Measurements from ENCODE around the gene PEAK1. TPM values are rescaled to one million over a fixed set of nuclear protein-coding genes. Genes with fewer than 3 reads are reported as not detected.

The PEAK1 gene
- total and polyA plus RNA-seq, 2 experiments from 2014 or later: 7.8 to 34.1 TPM

GRCh38 chr15:77226652-77227051 is 193.3 kb downstream of the PEAK1 start:
- Mint-ChIP-seq H3K4me3 (no peak overlapping the region), H3K27me3 (ENCODE audit: insufficient read depth, low read depth, poor library complexity) (no peaks in the 10 kb centered on the region), H3K9me3 (no peaks in the 10 kb centered on the region), H3K27ac (no peak overlapping the region), H3K36me3 (ENCODE audit: low read depth) (no peaks in the 10 kb centered on the region), H3K4me1 (peaks cover 33% of the 10 kb centered on the region)
- no peaks in the 10 kb centered on the region for H4K20me1 ChIP-seq (replicated peaks; ENCODE audit: insufficient read depth)
- DNase-seq (ENCODE audit: low spot score) (no peak), ATAC-seq (no peak)
- H3K27me3 ChIP-seq (ENCODE audit: insufficient read depth): no peaks in the 10 kb centered on the region
- H3K9me2 ChIP-seq (ENCODE audit: insufficient read depth): no peaks in the 10 kb centered on the region
- H2AFZ ChIP-seq: no peak overlapping the region
- no peaks in the 10 kb centered on the region for H3K36me3 ChIP-seq (ENCODE audit: insufficient read depth)
- H3K4me2 ChIP-seq: no peak overlapping the region
- no peak overlapping the region for H3K27ac ChIP-seq (ENCODE audit: low read depth)
- TF ChIP-seq, protein P1, sequence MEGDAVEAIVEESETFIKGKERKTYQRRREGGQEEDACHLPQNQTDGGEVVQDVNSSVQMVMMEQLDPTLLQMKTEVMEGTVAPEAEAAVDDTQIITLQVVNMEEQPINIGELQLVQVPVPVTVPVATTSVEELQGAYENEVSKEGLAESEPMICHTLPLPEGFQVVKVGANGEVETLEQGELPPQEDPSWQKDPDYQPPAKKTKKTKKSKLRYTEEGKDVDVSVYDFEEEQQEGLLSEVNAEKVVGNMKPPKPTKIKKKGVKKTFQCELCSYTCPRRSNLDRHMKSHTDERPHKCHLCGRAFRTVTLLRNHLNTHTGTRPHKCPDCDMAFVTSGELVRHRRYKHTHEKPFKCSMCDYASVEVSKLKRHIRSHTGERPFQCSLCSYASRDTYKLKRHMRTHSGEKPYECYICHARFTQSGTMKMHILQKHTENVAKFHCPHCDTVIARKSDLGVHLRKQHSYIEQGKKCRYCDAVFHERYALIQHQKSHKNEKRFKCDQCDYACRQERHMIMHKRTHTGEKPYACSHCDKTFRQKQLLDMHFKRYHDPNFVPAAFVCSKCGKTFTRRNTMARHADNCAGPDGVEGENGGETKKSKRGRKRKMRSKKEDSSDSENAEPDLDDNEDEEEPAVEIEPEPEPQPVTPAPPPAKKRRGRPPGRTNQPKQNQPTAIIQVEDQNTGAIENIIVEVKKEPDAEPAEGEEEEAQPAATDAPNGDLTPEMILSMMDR (conservative IDR thresholded peaks at IDR 0.05; ENCODE audit: low read depth in 2 of 2): no peak
- TF ChIP-seq ZNF114 (CRISPR knock-in tag; IDR thresholded peaks at IDR 0.05) (no peak), POLR2AphosphoS5 (IDR thresholded peaks at IDR 0.05; ENCODE audit: low read depth) (no peak), EZH2phosphoT487 (IDR thresholded peaks at IDR 0.05; ENCODE audit: unreplicated experiment) (no peak), NANOG (IDR thresholded peaks at IDR 0.05; ENCODE audit: borderline replicate concordance) (no peak), STAT1 (IDR thresholded peaks at IDR 0.05; ENCODE audit: unreplicated experiment) (no peak), REST (IDR thresholded peaks at IDR 0.05; ENCODE audit: unreplicated experiment) (no peak), CREB1 (CRISPR knock-in tag; IDR thresholded peaks at IDR 0.05; ENCODE audit: low read depth) (no peak), ETS1 (IDR thresholded peaks at IDR 0.05) (no peak), EZH2 (IDR thresholded peaks at IDR 0.05; ENCODE audit: low read depth, unreplicated experiment) (no peak)
- H3K4me3 ChIP-seq: no peak overlapping the region
- H3F3A ChIP-seq (replicated peaks; ENCODE audit: low read depth): no peaks in the 10 kb centered on the region
- no peaks in the 10 kb centered on the region for H3K79me2 ChIP-seq (replicated peaks; ENCODE audit: insufficient read depth)
- H3K4me1 ChIP-seq (ENCODE audit: insufficient read depth): peaks cover 13% of the 10 kb centered on the region; the same call in 1 of the 2 replicates

DNA sequence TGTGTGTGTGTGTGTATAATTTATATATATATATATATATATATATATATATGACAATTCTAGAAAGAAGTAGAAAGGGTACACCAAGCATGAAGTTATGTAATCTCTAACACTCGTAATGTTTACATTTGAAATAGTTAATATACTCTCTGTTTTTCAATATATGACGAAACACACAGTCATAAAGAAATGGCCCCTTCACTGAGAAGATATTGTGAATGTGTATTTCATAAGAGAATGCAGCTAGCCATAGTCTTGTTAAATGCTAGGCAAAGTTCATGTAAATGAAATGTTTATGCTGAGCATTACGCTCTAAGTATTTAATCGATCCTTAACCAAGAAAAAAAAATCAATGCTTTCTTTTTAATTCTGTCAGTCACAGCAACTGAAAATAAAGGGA is 194.3 kb downstream of the PEAK1 start:
- H3K9me3 Mint-ChIP-seq: no peaks in the 10 kb centered on the region
- no peak for ATAC-seq
- H3K9me2 ChIP-seq (ENCODE audit: insufficient read depth): no peaks in the 10 kb centered on the region
- no peaks in the 10 kb centered on the region for H3K36me3 ChIP-seq (ENCODE audit: insufficient read depth)
- peaks cover 33% of the 10 kb centered on the region for H3K4me1 Mint-ChIP-seq
- DNase-seq (ENCODE audit: low spot score): no peak
- no peaks in the 10 kb centered on the region for H4K20me1 ChIP-seq (replicated peaks; ENCODE audit: insufficient read depth)
- H3F3A ChIP-seq (replicated peaks; ENCODE audit: low read depth): no peaks in the 10 kb centered on the region
- H3K4me2 ChIP-seq: no peak overlapping the region
- H3K27ac ChIP-seq (ENCODE audit: low read depth): no peak overlapping the region
- no peaks in the 10 kb centered on the region for H3K27me3 Mint-ChIP-seq (ENCODE audit: insufficient read depth, low read depth, poor library complexity)
- no peak overlapping the region for H3K4me3 Mint-ChIP-seq
- H3K27ac Mint-ChIP-seq: no peak overlapping the region
- peaks cover 13% of the 10 kb centered on the region; the same call in 1 of the 2 replicates for H3K4me1 ChIP-seq (ENCODE audit: insufficient read depth)
- H3K4me3 ChIP-seq: no peak overlapping the region
- no peak overlapping the region for H2AFZ ChIP-seq
- no peaks in the 10 kb centered on the region for H3K79me2 ChIP-seq (replicated peaks; ENCODE audit: insufficient read depth)
- H3K27me3 ChIP-seq (ENCODE audit: insufficient read depth): no peaks in the 10 kb centered on the region
- no peaks in the 10 kb centered on the region for H3K36me3 Mint-ChIP-seq (ENCODE audit: low read depth)
- no peak for TF ChIP-seq ZNF331 (CRISPR knock-in tag; IDR thresholded peaks at IDR 0.05; ENCODE audit: low read depth)
- TF ChIP-seq CREB1 (CRISPR knock-in tag; IDR thresholded peaks at IDR 0.05; ENCODE audit: low read depth): no peak
- TF ChIP-seq EZH2 (IDR thresholded peaks at IDR 0.05; ENCODE audit: low read depth, unreplicated experiment): no peak
- no peak for TF ChIP-seq ETS1 (IDR thresholded peaks at IDR 0.05)
- no peak for TF ChIP-seq POLR2AphosphoS5 (IDR thresholded peaks at IDR 0.05; ENCODE audit: low read depth)
- no peak for TF ChIP-seq JUNB (IDR thresholded peaks at IDR 0.05; ENCODE audit: unreplicated experiment)
- no peak for TF ChIP-seq NANOG (IDR thresholded peaks at IDR 0.05; ENCODE audit: borderline replicate concordance)
